Thyroid gland (tissue), 4 donors: ENCODE data around the gene KRT36.

Experiments
- POLR2A ChIP-seq, 2 donors: fragments of 450-650 bp; IDR thresholded peaks; one replicate each; pipeline ENCODE4 v1.6.1; 2017; ENCODE audit warnings: antibody characterized with exemption in 2 of 2, mild to moderate bottlenecking in 2 of 2, moderate library complexity in 1 of 2
- TF ChIP-seq, protein P1 (sequence below), 6 experiments: fragments of 200-600 bp in 3 of 6; fragments of 450-650 bp in 3 of 6; sonication (generic) in 3 of 6; IDR thresholded peaks; one replicate each; pipeline ENCODE4 v1.5.1; 2016 to 2019; ENCODE audit warnings: antibody characterized with exemption in 6 of 6, mild to moderate bottlenecking in 2 of 6, inconsistent platforms in 1 of 6, moderate library complexity in 1 of 6

DNA sequence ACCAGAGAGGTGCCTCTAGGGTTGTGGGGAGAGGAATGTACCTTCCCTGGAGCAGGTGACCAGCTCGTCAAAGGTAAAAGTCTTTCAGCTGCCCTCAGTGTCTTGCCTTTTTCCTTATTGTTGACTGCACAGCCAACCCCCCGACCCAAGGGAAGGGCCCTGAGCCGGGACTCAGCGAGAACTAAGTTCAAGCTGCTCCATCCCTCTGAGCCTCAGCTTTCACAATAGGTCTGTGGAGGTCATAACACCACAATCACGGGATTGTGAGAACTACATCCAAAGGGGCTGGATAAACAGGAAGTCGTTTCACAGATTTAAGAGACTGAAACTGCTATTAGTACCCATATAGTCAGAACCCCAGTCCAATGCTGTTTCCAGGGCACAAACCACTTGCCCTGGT lies 2.6 kb upstream of the KRT36 start:
- no peak for TF ChIP-seq POLR2A (IDR thresholded peaks at IDR 0.05)
- TF ChIP-seq, protein P1, sequence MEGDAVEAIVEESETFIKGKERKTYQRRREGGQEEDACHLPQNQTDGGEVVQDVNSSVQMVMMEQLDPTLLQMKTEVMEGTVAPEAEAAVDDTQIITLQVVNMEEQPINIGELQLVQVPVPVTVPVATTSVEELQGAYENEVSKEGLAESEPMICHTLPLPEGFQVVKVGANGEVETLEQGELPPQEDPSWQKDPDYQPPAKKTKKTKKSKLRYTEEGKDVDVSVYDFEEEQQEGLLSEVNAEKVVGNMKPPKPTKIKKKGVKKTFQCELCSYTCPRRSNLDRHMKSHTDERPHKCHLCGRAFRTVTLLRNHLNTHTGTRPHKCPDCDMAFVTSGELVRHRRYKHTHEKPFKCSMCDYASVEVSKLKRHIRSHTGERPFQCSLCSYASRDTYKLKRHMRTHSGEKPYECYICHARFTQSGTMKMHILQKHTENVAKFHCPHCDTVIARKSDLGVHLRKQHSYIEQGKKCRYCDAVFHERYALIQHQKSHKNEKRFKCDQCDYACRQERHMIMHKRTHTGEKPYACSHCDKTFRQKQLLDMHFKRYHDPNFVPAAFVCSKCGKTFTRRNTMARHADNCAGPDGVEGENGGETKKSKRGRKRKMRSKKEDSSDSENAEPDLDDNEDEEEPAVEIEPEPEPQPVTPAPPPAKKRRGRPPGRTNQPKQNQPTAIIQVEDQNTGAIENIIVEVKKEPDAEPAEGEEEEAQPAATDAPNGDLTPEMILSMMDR (IDR thresholded peaks at IDR 0.05) = no peak
